RWPE2 (cell line): ENCODE results near the gene EMC8.
A peak's percentile ranks its signal among the peaks of the same experiment; 100 is the strongest.

ENCODE experiments used
- ATAC-seq: fragments of 200-7000 bp; cut with Tn5 transposase; 3 replicates; pipeline ENCODE4 v1.9.1; 2021; ENCODE audit warnings: low read depth
- DNase-seq: peaks from one replicate; pipeline ENCODE4 v3.0.0-alpha.2; 2020; ENCODE audit warnings: low spot score
- H3K27ac ChIP-seq: fragments of 450-650 bp; 2 replicates; pipeline ENCODE4 v1.5.1; 2017; ENCODE audit warnings: mild to moderate bottlenecking; ENCODE audit not compliant: poor library complexity, severe bottlenecking
- H3K27me3 ChIP-seq: fragments of 250-450 bp; sonication (Bioruptor Pico); 2 replicates; pipeline ENCODE4 v1.5.1; 2021; ENCODE audit warnings: mild to moderate bottlenecking, moderate library complexity; ENCODE audit not compliant: insufficient read depth, poor library complexity, severe bottlenecking
- H3K36me3 ChIP-seq: fragments of 250-450 bp; sonication (Bioruptor Pico); 2 replicates; pipeline ENCODE4 v1.5.1; 2020; ENCODE audit warnings: low read depth, mild to moderate bottlenecking, moderate library complexity
- H3K4me1 ChIP-seq: fragments of 250-450 bp; sonication (Bioruptor Pico); 2 replicates; pipeline ENCODE4 v1.5.1; 2021; ENCODE audit warnings: mild to moderate bottlenecking, moderate library complexity; ENCODE audit not compliant: insufficient read depth, poor library complexity, severe bottlenecking
- H3K4me3 ChIP-seq: fragments of 250-450 bp; sonication (Bioruptor Pico); 2 replicates; pipeline ENCODE4 v1.5.1; 2021; ENCODE audit warnings: mild to moderate bottlenecking, moderate library complexity; ENCODE audit not compliant: severe bottlenecking
- H3K9me3 ChIP-seq: fragments of 250-450 bp; sonication (Bioruptor Pico); 2 replicates; pipeline ENCODE4 v1.5.1; 2021; ENCODE audit warnings: mild to moderate bottlenecking, moderate library complexity; ENCODE audit not compliant: severe bottlenecking
- TF ChIP-seq, protein P1 (sequence below): fragments of 450-650 bp; IDR thresholded peaks from one replicate; pipeline ENCODE4 v1.5.1; 2017; ENCODE audit warnings: mild to moderate bottlenecking, moderate library complexity; ENCODE audit not compliant: poor library complexity, severe bottlenecking

The EMC8 gene

GRCh38 chr16:85752511-85753420 is 46.6 kb downstream of the EMC8 start:
- H3K27me3 ChIP-seq, result no peaks in the 10 kb centered on the region
- no peak for DNase-seq
- peak overlapping the region; percentile 99 for H3K27ac ChIP-seq

DNA sequence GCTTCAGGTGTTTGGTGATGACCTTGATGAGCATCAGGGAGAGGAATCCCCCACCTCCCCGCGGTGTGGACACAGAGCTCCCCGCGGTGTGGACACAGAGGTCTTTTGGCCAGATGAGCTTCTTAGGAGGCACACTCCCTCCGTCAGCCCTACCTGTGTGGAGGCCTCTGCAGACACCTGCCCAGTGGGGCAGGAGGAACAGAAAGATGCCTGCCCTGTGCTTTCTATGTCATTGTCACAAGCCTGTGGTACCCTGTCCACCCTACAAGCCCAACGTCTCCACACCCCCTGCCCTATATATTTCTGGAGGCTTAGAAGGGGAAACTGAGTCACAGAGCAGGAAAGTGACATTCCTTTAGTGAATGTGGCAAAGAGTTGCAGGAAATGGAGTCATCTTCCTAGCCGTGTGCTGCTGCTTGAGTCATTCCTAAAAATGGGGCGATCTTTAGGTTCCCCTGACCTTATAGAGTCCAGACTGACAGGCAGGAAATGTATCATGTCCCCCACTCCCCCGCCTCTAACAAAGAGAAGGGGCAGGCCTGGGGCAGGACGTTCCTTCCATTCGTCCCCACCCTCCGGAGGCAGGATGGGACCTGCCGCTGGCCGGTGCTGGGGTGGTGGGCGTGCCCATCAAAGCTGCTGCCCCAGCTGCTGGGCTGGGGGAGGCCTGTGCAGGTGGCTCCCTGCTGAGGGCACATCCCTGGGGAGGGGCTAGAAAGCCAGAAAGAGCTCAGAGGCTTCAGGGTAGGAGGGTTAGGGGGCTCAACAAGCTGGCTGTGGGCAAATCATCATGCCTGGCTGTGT is 47.4 kb downstream of the EMC8 start:
- no peaks in the 10 kb centered on the region for H3K27me3 ChIP-seq
- H3K27ac ChIP-seq, result peak overlapping the region; percentile 99
- H3K4me3 ChIP-seq, result peak overlapping the region; percentile 99
- H3K9me3 ChIP-seq, result no peaks in the 10 kb centered on the region
- TF ChIP-seq, protein P1, sequence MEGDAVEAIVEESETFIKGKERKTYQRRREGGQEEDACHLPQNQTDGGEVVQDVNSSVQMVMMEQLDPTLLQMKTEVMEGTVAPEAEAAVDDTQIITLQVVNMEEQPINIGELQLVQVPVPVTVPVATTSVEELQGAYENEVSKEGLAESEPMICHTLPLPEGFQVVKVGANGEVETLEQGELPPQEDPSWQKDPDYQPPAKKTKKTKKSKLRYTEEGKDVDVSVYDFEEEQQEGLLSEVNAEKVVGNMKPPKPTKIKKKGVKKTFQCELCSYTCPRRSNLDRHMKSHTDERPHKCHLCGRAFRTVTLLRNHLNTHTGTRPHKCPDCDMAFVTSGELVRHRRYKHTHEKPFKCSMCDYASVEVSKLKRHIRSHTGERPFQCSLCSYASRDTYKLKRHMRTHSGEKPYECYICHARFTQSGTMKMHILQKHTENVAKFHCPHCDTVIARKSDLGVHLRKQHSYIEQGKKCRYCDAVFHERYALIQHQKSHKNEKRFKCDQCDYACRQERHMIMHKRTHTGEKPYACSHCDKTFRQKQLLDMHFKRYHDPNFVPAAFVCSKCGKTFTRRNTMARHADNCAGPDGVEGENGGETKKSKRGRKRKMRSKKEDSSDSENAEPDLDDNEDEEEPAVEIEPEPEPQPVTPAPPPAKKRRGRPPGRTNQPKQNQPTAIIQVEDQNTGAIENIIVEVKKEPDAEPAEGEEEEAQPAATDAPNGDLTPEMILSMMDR, result no peak
- peak; percentile 97 for DNase-seq
- peaks cover 50% of the 10 kb centered on the region for H3K4me1 ChIP-seq
- peak; percentile 73 for ATAC-seq
- peaks cover 35% of the 10 kb centered on the region for H3K36me3 ChIP-seq

More at GRCh38 chr16:85752511-85753420, 46.6 kb downstream of the EMC8 start:
- peaks cover 50% of the 10 kb centered on the region for H3K4me1 ChIP-seq
- no peaks in the 10 kb centered on the region for H3K9me3 ChIP-seq
- peak; percentile 18 for ATAC-seq
- TF ChIP-seq, protein P1, result peak; percentile 55
- peaks cover 26% of the 10 kb centered on the region for H3K36me3 ChIP-seq
- no peak overlapping the region for H3K4me3 ChIP-seq

DNA sequence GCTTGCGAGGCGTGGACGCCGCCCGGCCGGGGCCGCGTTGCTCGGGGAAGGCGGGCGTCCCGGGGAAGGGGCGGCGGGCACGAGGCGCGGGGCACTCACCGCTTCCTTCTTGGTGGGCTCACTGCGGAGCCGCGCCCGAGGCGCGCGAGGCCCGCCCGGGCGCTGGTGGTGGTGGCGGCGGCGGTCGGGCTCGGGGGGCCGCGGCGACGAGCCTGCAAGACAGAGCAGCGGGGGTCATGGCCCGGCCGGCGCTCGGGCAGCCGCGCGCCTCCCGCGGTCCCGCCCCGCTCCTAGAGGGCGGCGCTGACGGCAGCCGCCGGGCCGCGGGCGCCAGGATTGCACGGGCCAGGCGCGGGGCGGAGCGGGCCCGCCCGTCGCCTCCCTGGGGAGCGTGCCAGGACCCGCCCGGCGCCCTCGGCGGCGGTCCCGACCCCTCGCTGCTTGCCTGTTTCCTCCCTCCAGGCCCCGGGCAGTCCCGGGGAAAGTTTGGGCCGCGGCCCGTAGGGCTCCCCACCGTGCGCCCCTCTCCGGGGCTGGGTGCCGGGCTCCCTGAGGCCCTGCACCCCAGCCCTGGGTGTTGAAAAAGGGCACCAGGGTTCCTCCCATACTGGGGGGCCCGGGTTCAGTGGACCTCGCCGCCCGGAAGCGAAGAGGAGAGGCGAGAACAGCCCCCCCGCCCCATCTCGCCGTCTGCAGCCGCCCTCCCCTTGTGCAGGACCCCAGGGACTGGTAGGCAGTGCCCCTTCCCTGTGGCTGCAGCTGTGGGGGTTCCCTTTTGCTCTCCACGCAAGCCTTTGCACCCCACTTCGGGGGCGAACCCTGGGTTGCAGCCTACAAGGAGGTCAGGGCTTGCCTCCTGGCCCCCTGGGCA is 48.3 kb downstream of the EMC8 start, which contains the start of gene C16orf74:
Gene C16orf74, minus strand, starts transcription at position 270 of the 871 bp plus-strand sequence. CDS start 15,879 bp downstream, outside the sequence.
- Histone ChIP-seq H3K4me3 (peak within 1 kb of the TSS; percentile 99), H3K27me3 (no peaks in the 10 kb centered on the region), H3K36me3 (peaks cover 41% of the 10 kb centered on the region), H3K9me3 (no peaks in the 10 kb centered on the region), H3K27ac (peak within 1 kb of the TSS; percentile 99), H3K4me1 (peaks cover 57% of the 10 kb centered on the region)
- DNase-seq (no peak), ATAC-seq (peak; percentile 48)
- TF ChIP-seq, protein P1, result no peak

DNA sequence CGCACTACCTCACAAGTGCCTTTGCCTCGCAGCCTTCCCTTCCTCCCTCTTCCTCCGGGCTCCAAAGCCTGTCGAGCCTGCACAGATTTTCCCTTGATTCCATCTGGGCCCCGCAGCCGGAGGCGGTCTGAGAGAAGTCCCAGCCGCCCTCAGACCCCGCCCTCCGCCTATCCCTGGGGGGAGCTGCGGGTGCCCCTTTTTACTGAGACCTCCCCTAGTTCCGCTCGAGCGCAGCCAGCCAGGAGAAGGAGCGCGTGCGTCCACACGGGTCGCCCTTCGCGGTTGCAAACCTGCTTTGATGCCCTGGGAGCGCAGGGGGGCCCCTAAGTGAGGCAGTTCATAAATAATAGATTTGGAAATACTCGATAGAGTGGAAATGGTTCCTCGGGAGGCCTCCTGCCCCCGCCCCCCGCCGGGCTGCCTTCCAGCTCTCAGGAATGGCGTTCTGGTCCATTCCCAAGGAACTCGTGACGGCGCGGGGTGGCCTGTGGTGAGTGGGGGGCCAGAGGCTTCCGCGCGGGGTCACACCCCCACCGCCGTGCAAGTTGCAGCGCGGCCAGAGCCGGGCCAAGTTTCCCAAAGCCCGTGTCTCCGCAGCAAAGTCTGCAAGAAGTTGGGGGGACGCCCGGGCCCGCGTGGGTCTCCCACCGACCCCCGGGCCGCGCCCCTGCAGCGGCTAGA is 49.1 kb downstream of the EMC8 start:
- TF ChIP-seq, protein P1, result no peak
- H3K4me1 ChIP-seq, result peaks cover 61% of the 10 kb centered on the region
- H3K27ac ChIP-seq, result peak overlapping the region; percentile 99
- H3K27me3 ChIP-seq, result no peaks in the 10 kb centered on the region
- no peaks in the 10 kb centered on the region for H3K9me3 ChIP-seq
- peak overlapping the region; percentile 99 for H3K4me3 ChIP-seq
- ATAC-seq (no peak), DNase-seq (no peak)
- peaks cover 46% of the 10 kb centered on the region for H3K36me3 ChIP-seq
